Thyroid gland (tissue), 4 donors: ENCODE results near the gene GLI1. TPM values are rescaled to one million over a fixed set of nuclear protein-coding genes. Genes with fewer than 3 reads are reported as not detected.

Experiments
- DNase-seq, 2 donors: peaks; one replicate each; pipeline ENCODE4 v3.0.0-alpha.2; 2019
- H3K27ac ChIP-seq, 3 donors: fragments of 200-600 bp; sonication (generic); 1 replicate in 2 of 3; 2 replicates in 1 of 3; pipeline ENCODE4 v1.5.1; 2016 to 2019; ENCODE audit warnings: mild to moderate bottlenecking in 1 of 3, moderate library complexity in 1 of 3
- H3K27me3 ChIP-seq: fragments of 200-600 bp; sonication (generic); one replicate; pipeline ENCODE4 v1.5.1; 2019
- H3K36me3 ChIP-seq, 2 donors: fragments of 200-600 bp; sonication (generic); one replicate each; pipeline ENCODE4 v1.5.1; 2016 to 2019
- H3K4me1 ChIP-seq, 2 donors: fragments of 200-600 bp; sonication (generic); one replicate each; pipeline ENCODE4 v1.5.1; 2017 to 2019
- H3K4me3 ChIP-seq, 3 donors: fragments of 200-600 bp; sonication (generic); replicated peaks in 1 of 3; 1 replicate in 2 of 3; 2 replicates in 1 of 3; pipeline ENCODE4 v1.5.1; 2016; ENCODE audit warnings: mild to moderate bottlenecking in 1 of 3
- H3K9me3 ChIP-seq: fragments of 200-600 bp; sonication (generic); one replicate; pipeline ENCODE4 v1.5.1; 2017
- CTCF ChIP-seq, 6 experiments: fragments of 200-600 bp in 3 of 6; fragments of 450-650 bp in 3 of 6; sonication (generic) in 3 of 6; IDR thresholded peaks; one replicate each; pipeline ENCODE4 v1.5.1; 2016 to 2019; ENCODE audit warnings: antibody characterized with exemption in 6 of 6, mild to moderate bottlenecking in 2 of 6, inconsistent platforms in 1 of 6, moderate library complexity in 1 of 6
- POLR2A ChIP-seq, 2 donors: fragments of 450-650 bp; IDR thresholded peaks; one replicate each; pipeline ENCODE4 v1.6.1; 2017; ENCODE audit warnings: antibody characterized with exemption in 2 of 2, mild to moderate bottlenecking in 2 of 2, moderate library complexity in 1 of 2
- WGBS, 2 donors: methylation state at CpG; one replicate each; pipeline ENCODE4 v1.1.5; 2017; 5-methylcytosine and 5-hydroxymethylcytosine counted together
- intact Hi-C: fragments of 100-400 bp; cut with DNase I; formaldehyde crosslinking; loops from one replicate; pipeline ENCODE4 v1.15.1; 2023
- total RNA-seq, 4 donors: library from RNA; depleted of rRNA; stranded (reverse); fragments of >200 nt; gene quantifications; one replicate each; pipeline ENCODE4 v1.2.3, GENCODE V29; 2016

Gene GLI1
- total RNA-seq, 4 donors from 2014 or later = 1.1 to 2.2 (median 1.6) TPM; not detected in 1

DNA sequence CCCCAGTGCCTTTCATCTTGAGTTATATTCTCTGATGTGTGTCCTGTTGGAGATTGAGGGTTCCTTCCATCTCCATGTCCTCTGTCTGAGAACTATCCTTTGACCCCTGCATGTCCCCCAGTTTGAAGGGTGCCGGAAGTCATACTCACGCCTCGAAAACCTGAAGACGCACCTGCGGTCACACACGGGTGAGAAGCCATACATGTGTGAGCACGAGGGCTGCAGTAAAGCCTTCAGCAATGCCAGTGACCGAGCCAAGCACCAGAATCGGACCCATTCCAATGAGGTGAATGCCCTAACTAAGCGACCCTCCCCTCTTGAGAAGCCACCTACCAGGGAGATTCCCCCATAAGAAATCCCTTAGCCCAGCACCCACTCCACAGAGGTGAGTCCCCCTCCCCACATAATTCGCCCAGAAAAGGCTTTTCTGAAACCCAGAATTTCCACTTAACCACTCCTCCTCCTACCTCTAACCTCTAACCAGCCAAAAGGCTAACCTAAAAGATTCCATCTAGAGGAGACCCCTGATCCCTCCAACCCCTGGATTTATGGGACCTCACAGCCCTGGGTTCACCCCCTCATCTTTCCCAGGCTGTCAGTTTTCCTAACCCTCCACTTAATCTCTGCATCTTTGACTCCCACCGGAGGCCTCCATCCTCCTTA, 7.8 kb downstream of the GLI1 start:
- 80 to 89% methylated on average over 12 of the region's 12 CpGs for WGBS, 2 donors
- Histone ChIP-seq H3K36me3 (no peaks in the 10 kb centered on the region), H3K27ac (no peak overlapping the region), H3K27me3 (no peaks in the 10 kb centered on the region), H3K4me3 (no peak overlapping the region), H3K9me3 (no peaks in the 10 kb centered on the region), H3K4me1 (no peaks in the 10 kb centered on the region)
- no peak for DNase-seq
- intact Hi-C loops = no loop called here
- no peak for TF ChIP-seq POLR2A (IDR thresholded peaks at IDR 0.05)
- no peak for TF ChIP-seq CTCF (IDR thresholded peaks at IDR 0.05)

DNA sequence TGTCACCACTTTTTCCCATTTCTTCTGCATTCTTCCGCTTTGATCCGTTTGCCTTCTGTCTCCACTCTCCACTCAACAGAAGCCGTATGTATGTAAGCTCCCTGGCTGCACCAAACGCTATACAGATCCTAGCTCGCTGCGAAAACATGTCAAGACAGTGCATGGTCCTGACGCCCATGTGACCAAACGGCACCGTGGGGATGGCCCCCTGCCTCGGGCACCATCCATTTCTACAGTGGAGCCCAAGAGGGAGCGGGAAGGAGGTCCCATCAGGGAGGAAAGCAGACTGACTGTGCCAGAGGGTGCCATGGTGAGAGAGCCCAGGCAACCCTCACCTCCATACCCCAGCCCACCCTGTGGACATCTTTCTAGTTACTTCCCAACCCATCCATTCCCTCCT, 8.3 kb downstream of the GLI1 start:
- no peaks in the 10 kb centered on the region for H3K27me3 ChIP-seq
- intact Hi-C loops = no loop called here
- H3K36me3 ChIP-seq = no peaks in the 10 kb centered on the region
- no peaks in the 10 kb centered on the region for H3K9me3 ChIP-seq
- no peak overlapping the region for H3K27ac ChIP-seq
- no peak for DNase-seq
- 78 to 80% methylated on average over 11 of the region's 11 CpGs for WGBS, 2 donors
- no peaks in the 10 kb centered on the region for H3K4me1 ChIP-seq
- no peak overlapping the region for H3K4me3 ChIP-seq
- no peak for TF ChIP-seq CTCF (IDR thresholded peaks at IDR 0.05)
- TF ChIP-seq POLR2A (IDR thresholded peaks at IDR 0.05) = no peak

DNA sequence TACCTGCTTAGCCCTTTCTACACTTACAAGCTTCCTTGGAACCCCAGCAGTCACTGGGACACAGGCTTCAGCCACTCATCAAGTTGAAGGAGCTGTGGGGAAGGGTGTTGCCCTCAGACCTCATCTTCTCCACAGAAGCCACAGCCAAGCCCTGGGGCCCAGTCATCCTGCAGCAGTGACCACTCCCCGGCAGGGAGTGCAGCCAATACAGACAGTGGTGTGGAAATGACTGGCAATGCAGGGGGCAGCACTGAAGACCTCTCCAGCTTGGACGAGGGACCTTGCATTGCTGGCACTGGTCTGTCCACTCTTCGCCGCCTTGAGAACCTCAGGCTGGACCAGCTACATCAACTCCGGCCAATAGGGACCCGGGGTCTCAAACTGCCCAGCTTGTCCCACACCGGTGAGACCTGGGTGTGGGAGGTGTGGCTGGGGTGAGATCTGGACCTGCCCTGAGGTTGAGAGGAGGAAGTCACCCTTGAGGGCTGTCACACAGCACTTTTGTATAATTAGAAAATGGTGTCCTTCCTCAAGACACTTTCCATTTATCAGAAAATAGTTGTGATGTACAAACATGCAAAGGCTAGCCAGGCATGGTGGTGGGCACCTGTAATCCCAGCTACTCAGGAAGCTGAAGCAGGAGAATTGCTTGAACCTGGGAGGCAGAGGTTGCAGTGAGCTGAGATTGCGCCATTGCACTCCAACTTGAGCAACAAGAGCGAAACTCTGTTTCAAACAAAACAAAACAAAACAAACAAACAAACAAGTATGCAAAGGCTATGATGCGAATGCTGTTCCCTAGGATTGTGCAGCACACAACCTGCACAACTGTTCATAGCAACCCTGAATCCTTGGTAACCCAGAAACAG, 9.9 kb downstream of the GLI1 start:
- Histone ChIP-seq H3K4me3 (no peak overlapping the region), H3K27me3 (no peaks in the 10 kb centered on the region), H3K9me3 (no peaks in the 10 kb centered on the region), H3K36me3 (no peaks in the 10 kb centered on the region), H3K27ac (no peak overlapping the region), H3K4me1 (no peaks in the 10 kb centered on the region)
- 78 to 88% methylated on average over 5 to 10 of the region's 10 CpGs for WGBS, 2 donors
- DNase-seq = no peak
- TF ChIP-seq POLR2A (IDR thresholded peaks at IDR 0.05) = no peak
- TF ChIP-seq CTCF (IDR thresholded peaks at IDR 0.05) = no peak
- intact Hi-C loops = no loop called here

DNA sequence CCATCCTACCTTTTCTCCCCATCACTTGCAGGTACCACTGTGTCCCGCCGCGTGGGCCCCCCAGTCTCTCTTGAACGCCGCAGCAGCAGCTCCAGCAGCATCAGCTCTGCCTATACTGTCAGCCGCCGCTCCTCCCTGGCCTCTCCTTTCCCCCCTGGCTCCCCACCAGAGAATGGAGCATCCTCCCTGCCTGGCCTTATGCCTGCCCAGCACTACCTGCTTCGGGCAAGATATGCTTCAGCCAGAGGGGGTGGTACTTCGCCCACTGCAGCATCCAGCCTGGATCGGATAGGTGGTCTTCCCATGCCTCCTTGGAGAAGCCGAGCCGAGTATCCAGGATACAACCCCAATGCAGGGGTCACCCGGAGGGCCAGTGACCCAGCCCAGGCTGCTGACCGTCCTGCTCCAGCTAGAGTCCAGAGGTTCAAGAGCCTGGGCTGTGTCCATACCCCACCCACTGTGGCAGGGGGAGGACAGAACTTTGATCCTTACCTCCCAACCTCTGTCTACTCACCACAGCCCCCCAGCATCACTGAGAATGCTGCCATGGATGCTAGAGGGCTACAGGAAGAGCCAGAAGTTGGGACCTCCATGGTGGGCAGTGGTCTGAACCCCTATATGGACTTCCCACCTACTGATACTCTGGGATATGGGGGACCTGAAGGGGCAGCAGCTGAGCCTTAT, 10.8 kb downstream of the GLI1 start:
- H3K4me3 ChIP-seq = no peak overlapping the region
- 94% methylated on average over 10 to 14 of the region's 14 CpGs for WGBS, 2 donors
- H3K36me3 ChIP-seq = no peaks in the 10 kb centered on the region
- intact Hi-C loops = no loop called here
- no peak for DNase-seq
- peaks cover 1% of the 10 kb centered on the region for H3K27me3 ChIP-seq
- peaks cover 5 to 6% of the 10 kb centered on the region in 2 donors for H3K4me1 ChIP-seq
- no peak overlapping the region for H3K27ac ChIP-seq
- TF ChIP-seq CTCF (IDR thresholded peaks at IDR 0.05) = no peak
- TF ChIP-seq POLR2A (IDR thresholded peaks at IDR 0.05) = no peak
- no peaks in the 10 kb centered on the region for H3K9me3 ChIP-seq
